Neural progenitor cell (in vitro differentiated cells): ENCODE measurements around the gene SPATC1L. TPM values are rescaled to one million over a fixed set of nuclear protein-coding genes. Genes with fewer than 3 reads are reported as not detected.

Experiments used
- DNase-seq: peaks from one replicate; pipeline ENCODE4 v3.0.0-alpha.2; 2016; ENCODE audit warnings: low spot score
- H2AFZ ChIP-seq: fragments of 200-600 bp; sonication (generic); replicated peaks from 2 replicates; pipeline ENCODE4 v1.6.1; 2016; ENCODE audit warnings: antibody characterized with exemption
- H3F3A ChIP-seq: fragments of 200-600 bp; sonication (generic); 2 replicates; pipeline ENCODE4 v1.6.1; 2016; ENCODE audit warnings: antibody characterized with exemption, low read depth
- H3K27ac ChIP-seq: fragments of 200-600 bp; sonication (generic); 2 replicates; pipeline ENCODE4 v1.5.1; 2016; ENCODE audit warnings: mild to moderate bottlenecking
- H3K27me3 ChIP-seq: fragments of 200-600 bp; sonication (generic); 2 replicates; pipeline ENCODE4 v1.6.1; 2016; ENCODE audit warnings: mild to moderate bottlenecking, moderate library complexity
- H3K36me3 ChIP-seq: fragments of 200-600 bp; sonication (generic); 2 replicates; pipeline ENCODE4 v1.5.1; 2016
- H3K4me1 ChIP-seq: fragments of 200-600 bp; sonication (generic); 2 replicates; pipeline ENCODE4 v1.6.1; 2016; ENCODE audit warnings: mixed run types
- H3K4me2 ChIP-seq: fragments of 200-600 bp; sonication (generic); 2 replicates; pipeline ENCODE4 v1.6.1; 2016
- H3K4me3 ChIP-seq: fragments of 200-600 bp; sonication (generic); 2 replicates; pipeline ENCODE4 v1.5.1; 2016
- H3K79me2 ChIP-seq: fragments of 200-600 bp; sonication (generic); 2 replicates; pipeline ENCODE4 v1.6.1; 2016; ENCODE audit warnings: low read depth
- H3K9ac ChIP-seq: fragments of 200-600 bp; sonication (generic); 2 replicates; pipeline ENCODE4 v1.6.1; 2016
- H3K9me3 ChIP-seq: fragments of 200-600 bp; sonication (generic); 2 replicates; pipeline ENCODE4 v1.5.1; 2016; ENCODE audit warnings: low read depth
- H4K20me1 ChIP-seq: fragments of 200-600 bp; sonication (generic); 2 replicates; pipeline ENCODE4 v1.6.1; 2016; ENCODE audit warnings: low read depth
- H3K27ac Mint-ChIP-seq: 3 replicates; pipeline ENCODE4 v1.8.0; 2021; ENCODE audit warnings: mixed read lengths
- H3K27me3 Mint-ChIP-seq: 2 replicates; pipeline ENCODE4 v1.8.0; 2022; ENCODE audit warnings: low read depth, mild to moderate bottlenecking, inconsistent platforms, moderate library complexity, mixed read lengths; ENCODE audit not compliant: insufficient read depth
- H3K36me3 Mint-ChIP-seq: 3 replicates; pipeline ENCODE4 v1.8.0; 2021; ENCODE audit warnings: mixed read lengths
- H3K4me1 Mint-ChIP-seq: 3 replicates; pipeline ENCODE4 v1.8.0; 2021; ENCODE audit warnings: mixed read lengths
- H3K4me3 Mint-ChIP-seq: 3 replicates; pipeline ENCODE4 v1.8.0; 2021; ENCODE audit warnings: mild to moderate bottlenecking, moderate library complexity, mixed read lengths
- H3K9me3 Mint-ChIP-seq: 3 replicates; pipeline ENCODE4 v1.8.0; 2020; ENCODE audit warnings: mixed read lengths
- CTCF ChIP-seq: fragments of 200-600 bp; sonication (generic); IDR thresholded peaks from 2 replicates; pipeline ENCODE4 v1.5.1; 2017; ENCODE audit warnings: antibody characterized with exemption, mild to moderate bottlenecking
- EZH2 ChIP-seq: fragments of 200-600 bp; sonication (generic); IDR thresholded peaks from 2 replicates; pipeline ENCODE4 v1.6.1; 2017; ENCODE audit warnings: antibody characterized with exemption, mild to moderate bottlenecking, moderate library complexity
- EZH2phosphoT487 ChIP-seq: fragments of 200-600 bp; sonication (generic); IDR thresholded peaks from 2 replicates; pipeline ENCODE4 v1.6.1; 2017; ENCODE audit warnings: antibody characterized with exemption
- total RNA-seq: library from RNA; depleted of rRNA; stranded (reverse); fragments of >200 nt; gene quantifications from 2 replicates; pipeline ENCODE4 v1.2.3, GENCODE V29; 2015; ENCODE audit warnings: low replicate concordance

SPATC1L gene
- total RNA-seq, 1 donor from 2014 or later = 5.1 TPM

GRCh38 chr21:46221664-46222435 is 37.6 kb upstream of the SPATC1L start:
- Mint-ChIP-seq H3K27me3 (peaks cover 14% of the 10 kb centered on the region), H3K27ac (no peak overlapping the region), H3K4me3 (no peak overlapping the region), H3K36me3 (peaks cover 35% of the 10 kb centered on the region), H3K4me1 (peaks cover 24% of the 10 kb centered on the region), H3K9me3 (peaks cover 12% of the 10 kb centered on the region)
- H3K4me1 ChIP-seq = peaks cover under 1% of the 10 kb centered on the region
- peaks cover 5% of the 10 kb centered on the region for H4K20me1 ChIP-seq
- no peaks in the 10 kb centered on the region for H3K36me3 ChIP-seq
- H3K9ac ChIP-seq = no peak overlapping the region
- H3K4me2 ChIP-seq = no peak overlapping the region
- H2AFZ ChIP-seq = no peak overlapping the region
- no peak for DNase-seq
- H3K9me3 ChIP-seq = peaks cover 3% of the 10 kb centered on the region
- no peak overlapping the region for H3K4me3 ChIP-seq
- TF ChIP-seq EZH2 (no peak), EZH2phosphoT487 (no peak), CTCF (no peak)
- H3K27ac ChIP-seq = no peak overlapping the region
- H3K27me3 ChIP-seq = no peaks in the 10 kb centered on the region
- peaks cover 51% of the 10 kb centered on the region for H3K79me2 ChIP-seq
- no peaks in the 10 kb centered on the region for H3F3A ChIP-seq

GRCh38 chr21:46220847-46221246 is 36.6 kb upstream of the SPATC1L start:
- Mint-ChIP-seq H3K36me3 (peaks cover 32% of the 10 kb centered on the region), H3K27me3 (peaks cover 15% of the 10 kb centered on the region), H3K4me1 (peaks cover 15% of the 10 kb centered on the region), H3K9me3 (peaks cover 7% of the 10 kb centered on the region), H3K27ac (no peak overlapping the region), H3K4me3 (no peak overlapping the region)
- no peaks in the 10 kb centered on the region for H3K4me1 ChIP-seq
- no peaks in the 10 kb centered on the region for H3K27me3 ChIP-seq
- H3F3A ChIP-seq = no peaks in the 10 kb centered on the region
- H3K79me2 ChIP-seq = peaks cover 41% of the 10 kb centered on the region
- no peak overlapping the region for H3K27ac ChIP-seq
- peaks cover 5% of the 10 kb centered on the region for H4K20me1 ChIP-seq
- no peak overlapping the region for H3K9ac ChIP-seq
- H2AFZ ChIP-seq = no peak overlapping the region
- no peak for DNase-seq
- no peak overlapping the region for H3K4me3 ChIP-seq
- peaks cover 2% of the 10 kb centered on the region for H3K9me3 ChIP-seq
- no peak for TF ChIP-seq EZH2
- TF ChIP-seq CTCF = no peak
- no peak for TF ChIP-seq EZH2phosphoT487
- H3K4me2 ChIP-seq = no peak overlapping the region
- H3K36me3 ChIP-seq = no peaks in the 10 kb centered on the region

- Histone ChIP-seq H3K27ac (no peak overlapping the region), H3K4me1 (no peaks in the 10 kb centered on the region), H3K4me3 (no peak overlapping the region), H3K36me3 (no peaks in the 10 kb centered on the region), H3K9ac (no peak overlapping the region), H3K4me2 (no peak overlapping the region), H3K27me3 (no peaks in the 10 kb centered on the region), H3K79me2 (peaks cover 36% of the 10 kb centered on the region), H3K9me3 (no peaks in the 10 kb centered on the region), H2AFZ (no peak overlapping the region), H3F3A (no peaks in the 10 kb centered on the region), H4K20me1 (peaks cover 5% of the 10 kb centered on the region)
- TF ChIP-seq EZH2 = no peak
- TF ChIP-seq CTCF = no peak
- TF ChIP-seq EZH2phosphoT487 = no peak
- no peak for DNase-seq
- H3K36me3 Mint-ChIP-seq = peaks cover 27% of the 10 kb centered on the region
- peaks cover 10% of the 10 kb centered on the region for H3K4me1 Mint-ChIP-seq
- no peak overlapping the region for H3K4me3 Mint-ChIP-seq
- H3K9me3 Mint-ChIP-seq = peaks cover 2% of the 10 kb centered on the region
- no peak overlapping the region for H3K27ac Mint-ChIP-seq
- peaks cover 10% of the 10 kb centered on the region for H3K27me3 Mint-ChIP-seq
Measured at GRCh38 chr21:46220275-46220810, 36.1 kb upstream of the SPATC1L start.
